ENCODE measurements around the gene ATP2C1. TPM values are rescaled to one million over a fixed set of nuclear protein-coding genes. Genes with fewer than 3 reads are reported as not detected.
"Not testable (repeated sequence)": the region's sequence is repeated elsewhere in the genome, so short reads cannot be mapped to it uniquely, and the experiment has no call there.

The ATP2C1 gene
- total and polyA plus RNA-seq, 7 experiments from 2014 or later: 6.6 to 64.9 (median 47.7) TPM

- H3K4me1 Mint-ChIP-seq: peaks cover 0 to 2% (median 0%) of the 10 kb centered on the region in 7 donors
- no peaks in the 10 kb centered on the region for H3K36me3 Mint-ChIP-seq
- intact Hi-C loops (cut with micrococcal nuclease): loop anchor here (1.0 to 10.0 kb wide), 10 partner anchors 109 to 1310 kb away; no protein-coding TSS in a partner anchor
- H3K27ac ChIP-seq (ENCODE audit: low read depth, low read length): no peak overlapping the region
- H3K4me1 ChIP-seq (ENCODE audit: control insufficient read depth in 2 of 2, insufficient read depth in 2 of 2, low read length in 2 of 2): no peaks in the 10 kb centered on the region
- peak; percentile 80 for ATAC-seq
- peaks cover 0 to 7% (median 0%) of the 10 kb centered on the region in 5 donors for H3K27me3 Mint-ChIP-seq
- ChIA-PET POLR2A (interaction anchor here (0.8 to 1.2 kb wide), 2 partner anchors 9 to 1658 kb away, joined by 3 read pairs; no protein-coding TSS in a partner anchor), CTCF (interaction anchor here (1.1 to 1.5 kb wide), 5 partner anchors 9 to 467 kb away, joined by 3 to 9 read pairs (median 4); no protein-coding TSS in a partner anchor)
- H3K9me3 Mint-ChIP-seq: peaks cover 0 to 2% (median 0%) of the 10 kb centered on the region in 11 donors
- H3K36me3 ChIP-seq (ENCODE audit: control insufficient read depth in 2 of 3, insufficient read depth in 3 of 3, low read length in 3 of 3): no peaks in the 10 kb centered on the region
- no peaks in the 10 kb centered on the region for H3K9me3 ChIP-seq (ENCODE audit: control insufficient read depth in 2 of 3, low read length in 3 of 3)
- H3K27ac Mint-ChIP-seq: no peak overlapping the region
- H3K4me3 ChIP-seq (ENCODE audit: low read length): no peak overlapping the region
- no peak overlapping the region for H3K4me3 Mint-ChIP-seq
- DNase-seq: peak in 7 of 9 donors; percentile 18 to 62 (median 55)
- no peaks in the 10 kb centered on the region for H3K27me3 ChIP-seq (ENCODE audit: control insufficient read depth in 2 of 2, insufficient read depth in 2 of 2, low read length in 2 of 2)
Measured at GRCh38 chr3:131033480-131034080, 139.7 kb downstream of the ATP2C1 start.

GRCh38 chr3:131036200-131036816 lies 142.4 kb downstream of the ATP2C1 start:
- H3K4me3 ChIP-seq (ENCODE audit: low read length): no peak overlapping the region
- Mint-ChIP-seq H3K36me3 (peaks cover 0 to 15% (median 0%) of the 10 kb centered on the region in 5 donors), H3K27ac (peak overlapping the region in 1 of 9 donors; percentile 10), H3K4me1 (peaks cover 0 to 12% (median 10%) of the 10 kb centered on the region in 7 donors), H3K4me3 (no peak overlapping the region), H3K27me3 (peaks cover 0 to 3% (median 0%) of the 10 kb centered on the region in 5 donors), H3K9me3 (peaks cover 0 to 14% (median 6%) of the 10 kb centered on the region in 11 donors)
- ATAC-seq: no peak
- H3K36me3 ChIP-seq (ENCODE audit: control insufficient read depth in 2 of 3, insufficient read depth in 3 of 3, low read length in 3 of 3): no peaks in the 10 kb centered on the region
- H3K9me3 ChIP-seq (ENCODE audit: control insufficient read depth in 2 of 3, low read length in 3 of 3): no peaks in the 10 kb centered on the region
- POLR2A ChIA-PET: no interaction called here
- DNase-seq: no peak
- H3K4me1 ChIP-seq (ENCODE audit: control insufficient read depth in 2 of 2, insufficient read depth in 2 of 2, low read length in 2 of 2): no peaks in the 10 kb centered on the region
- intact Hi-C loops (cut with micrococcal nuclease): loop anchor here (10.0 kb wide), 2 partner anchors 108 to 618 kb away; no protein-coding TSS in a partner anchor
- no peaks in the 10 kb centered on the region for H3K27me3 ChIP-seq (ENCODE audit: control insufficient read depth in 2 of 2, insufficient read depth in 2 of 2, low read length in 2 of 2)
- H3K27ac ChIP-seq (ENCODE audit: low read depth, low read length): no peak overlapping the region
- CTCF ChIA-PET: interaction anchor here (0.5 to 1.5 kb wide), 3 partner anchors 10 to 182 kb away, joined by 3 to 6 read pairs (median 3); no protein-coding TSS in a partner anchor

- Histone ChIP-seq H3K4me1 (ENCODE audit: control insufficient read depth in 2 of 2, insufficient read depth in 2 of 2, low read length in 2 of 2) (peaks cover 3% of the 10 kb centered on the region in 2 donors), H3K27me3 (ENCODE audit: control insufficient read depth in 2 of 2, insufficient read depth in 2 of 2, low read length in 2 of 2) (no peaks in the 10 kb centered on the region), H3K36me3 (ENCODE audit: control insufficient read depth in 2 of 3, insufficient read depth in 3 of 3, low read length in 3 of 3) (no peaks in the 10 kb centered on the region), H3K4me3 (ENCODE audit: low read length) (no peak overlapping the region), H3K9me3 (ENCODE audit: control insufficient read depth in 2 of 3, low read length in 3 of 3) (no peaks in the 10 kb centered on the region), H3K27ac (ENCODE audit: low read depth, low read length) (no peak overlapping the region)
- intact Hi-C loops (cut with micrococcal nuclease): loop anchor here (10.0 kb wide), 2 partner anchors 108 to 618 kb away; no protein-coding TSS in a partner anchor
- H3K36me3 Mint-ChIP-seq: peaks cover 0 to 20% (median 1%) of the 10 kb centered on the region in 5 donors
- peaks cover 0 to 20% (median 8%) of the 10 kb centered on the region in 11 donors for H3K9me3 Mint-ChIP-seq
- H3K4me3 Mint-ChIP-seq: no peak overlapping the region
- DNase-seq: no peak
- POLR2A ChIA-PET: no interaction called here
- peaks cover 0 to 17% (median 16%) of the 10 kb centered on the region in 7 donors for H3K4me1 Mint-ChIP-seq
- no peaks in the 10 kb centered on the region for H3K27me3 Mint-ChIP-seq
- no peak for ATAC-seq
- CTCF ChIA-PET: interaction anchor here (0.9 to 1.5 kb wide), 2 partner anchors 10 to 105 kb away, joined by 3 to 6 read pairs; no protein-coding TSS in a partner anchor
- no peak overlapping the region for H3K27ac Mint-ChIP-seq
Measured at GRCh38 chr3:131036986-131037385, 143.1 kb downstream of the ATP2C1 start.

GRCh38 chr3:131038326-131038725 lies 144.4 kb downstream of the ATP2C1 start:
- POLR2A ChIA-PET: interaction anchor here (0.8 to 1.6 kb wide), 3 partner anchors 8 to 12 kb away, joined by 3 to 6 read pairs (median 3); partner anchors contain the start of genes ASTE1 and NEK11
- Mint-ChIP-seq H3K36me3 (peaks cover 2 to 23% (median 11%) of the 10 kb centered on the region in 5 donors), H3K27ac (no peak overlapping the region), H3K4me3 (no peak overlapping the region), H3K9me3 (peaks cover 2 to 33% (median 13%) of the 10 kb centered on the region in 11 donors), H3K27me3 (peaks cover 0 to 3% (median 0%) of the 10 kb centered on the region in 5 donors), H3K4me1 (peaks cover 4 to 30% (median 28%) of the 10 kb centered on the region in 7 donors)
- H3K36me3 ChIP-seq (ENCODE audit: control insufficient read depth in 2 of 3, insufficient read depth in 3 of 3, low read length in 3 of 3): no peaks in the 10 kb centered on the region
- intact Hi-C loops (cut with micrococcal nuclease): loop anchor here (10.0 kb wide), 2 partner anchors 106 to 616 kb away; no protein-coding TSS in a partner anchor
- no peak for ATAC-seq
- H3K9me3 ChIP-seq (ENCODE audit: control insufficient read depth in 2 of 3, low read length in 3 of 3): peaks cover 0 to 3% (median 0%) of the 10 kb centered on the region in 3 experiments
- no peak overlapping the region for H3K27ac ChIP-seq (ENCODE audit: low read depth, low read length)
- CTCF ChIA-PET: no interaction called here
- no peak overlapping the region for H3K4me3 ChIP-seq (ENCODE audit: low read length)
- no peaks in the 10 kb centered on the region for H3K27me3 ChIP-seq (ENCODE audit: control insufficient read depth in 2 of 2, insufficient read depth in 2 of 2, low read length in 2 of 2)
- DNase-seq: no peak
- peaks cover 10 to 16% of the 10 kb centered on the region in 2 donors for H3K4me1 ChIP-seq (ENCODE audit: control insufficient read depth in 2 of 2, insufficient read depth in 2 of 2, low read length in 2 of 2)

- not testable (repeated sequence) for H3K27ac ChIP-seq (ENCODE audit: low read depth, low read length); H3K27me3 ChIP-seq (ENCODE audit: control insufficient read depth in 2 of 2, insufficient read depth in 2 of 2, low read length in 2 of 2); H3K36me3 ChIP-seq (ENCODE audit: control insufficient read depth in 2 of 3, insufficient read depth in 3 of 3, low read length in 3 of 3)
- Histone ChIP-seq H3K4me3 (ENCODE audit: low read length) (peak overlapping the region; percentile 28), H3K4me1 (ENCODE audit: control insufficient read depth in 2 of 2, insufficient read depth in 2 of 2, low read length in 2 of 2) (peaks cover 10 to 17% of the 10 kb centered on the region in 2 donors), H3K9me3 (ENCODE audit: control insufficient read depth in 2 of 3, low read length in 3 of 3) (peaks cover 0 to 22% (median 4%) of the 10 kb centered on the region in 3 experiments)
- DNase-seq (peak in 7 of 9 donors; percentile 20 to 68 (median 51)), ATAC-seq (peak; percentile 75)
- peaks cover 16 to 58% (median 29%) of the 10 kb centered on the region in 5 donors for H3K36me3 Mint-ChIP-seq
- H3K4me3 Mint-ChIP-seq: peak overlapping the region; percentile 33 to 71 (median 58)
- peaks cover 12 to 74% (median 42%) of the 10 kb centered on the region in 11 donors for H3K9me3 Mint-ChIP-seq
- intact Hi-C loops (cut with micrococcal nuclease): loop anchor here (1.0 to 5.0 kb wide), 2 partner anchors 16 to 340 kb away; partner anchors contain the start of genes ASTE1 (in 2 of the 2), NEK11 (in 2 of the 2) and NUDT16 (in 1 of the 2)
- peaks cover 4 to 36% (median 33%) of the 10 kb centered on the region in 7 donors for H3K4me1 Mint-ChIP-seq
- CTCF ChIA-PET: interaction anchor here (2.2 kb wide), 1 partner anchor 10 kb away, joined by 6 read pairs; no protein-coding TSS in a partner anchor
- H3K27me3 Mint-ChIP-seq: peaks cover 0 to 29% (median 0%) of the 10 kb centered on the region in 5 donors
- POLR2A ChIA-PET: interaction anchor here (0.7 to 3.5 kb wide), 5 partner anchors 9 to 457 kb away, joined by 3 to 25 read pairs (median 3); partner anchors contain the start of genes ASTE1 and NEK11
- H3K27ac Mint-ChIP-seq: peak overlapping the region; percentile 72 to 91 (median 81)
Measured at GRCh38 chr3:131042271-131042985, 148.5 kb downstream of the ATP2C1 start.
